GM18505 (cell line): ENCODE results near the gene MIEF2.
"Not testable (repeated sequence)": the region's sequence is repeated elsewhere in the genome, so short reads cannot be mapped to it uniquely, and the experiment has no call there.

ENCODE experiments used
- ATAC-seq: cut with Tn5 transposase; IDR thresholded peaks from one replicate; pipeline ENCODE4 v1.9.1; 2021; ENCODE audit not compliant: unreplicated experiment
- POLR2A ChIP-seq: IDR thresholded peaks from 4 replicates; pipeline ENCODE4 v1.6.1; 2011; ENCODE audit warnings: borderline replicate concordance; ENCODE audit not compliant: insufficient read depth, insufficient read length; ENCODE audit errors: extremely low read depth

MIEF2 gene

GRCh38 chr17:18260332-18261145, at the start of gene MIEF2:
TSS of gene MIEF2 (plus strand) at chr17:18260662. CDS start at chr17:18262721, 2,059 bp downstream.
- ATAC-seq: peak; percentile 70
- TF ChIP-seq POLR2A: peak; percentile 49

GRCh38 chr17:18213666-18214270, 46.7 kb upstream of the MIEF2 start:
- no peak for TF ChIP-seq POLR2A
- no peak for ATAC-seq

GRCh38 chr17:18216906-18217305, 43.6 kb upstream of the MIEF2 start:
- not testable (repeated sequence) for ATAC-seq

GRCh38 chr17:18217412-18218015, 42.9 kb upstream of the MIEF2 start:
- no peak for TF ChIP-seq POLR2A
- ATAC-seq: no peak

GRCh38 chr17:18218756-18219415, 41.6 kb upstream of the MIEF2 start:
- no peak for ATAC-seq
- no peak for TF ChIP-seq POLR2A

- TF ChIP-seq POLR2A: no peak
- no peak for ATAC-seq
Measured at GRCh38 chr17:18224053-18224386, 36.4 kb upstream of the MIEF2 start.

- TF ChIP-seq POLR2A: no peak
Measured at GRCh38 chr17:18224387-18225120, 35.9 kb upstream of the MIEF2 start.

GRCh38 chr17:18225121-18225641, 35.3 kb upstream of the MIEF2 start, which contains the start of gene LLGL1:
TSS of gene LLGL1 (plus strand) at chr17:18225635. CDS start at chr17:18225683, 48 bp downstream.
- TF ChIP-seq POLR2A: no peak
- ATAC-seq: peak; percentile 86

More at GRCh38 chr17:18224387-18225120, 35.9 kb upstream of the MIEF2 start:
- ATAC-seq: no peak

- TF ChIP-seq POLR2A: no peak
- ATAC-seq: peak; percentile 16
Measured at GRCh38 chr17:18225642-18226283, 34.7 kb upstream of the MIEF2 start.

GRCh38 chr17:18226284-18226945, 34.0 kb upstream of the MIEF2 start:
- no peak for ATAC-seq

GRCh38 chr17:18227635-18228034, 32.8 kb upstream of the MIEF2 start:
- ATAC-seq: no peak
- no peak for TF ChIP-seq POLR2A

More at GRCh38 chr17:18226284-18226945, 34.0 kb upstream of the MIEF2 start:
- TF ChIP-seq POLR2A: no peak

- no peak for ATAC-seq
- TF ChIP-seq POLR2A: no peak
Measured at GRCh38 chr17:18228176-18228682, 32.2 kb upstream of the MIEF2 start.

GRCh38 chr17:18229254-18229653, 31.2 kb upstream of the MIEF2 start:
- no peak for TF ChIP-seq POLR2A
- no peak for ATAC-seq
